Psoas muscle (tissue), 8 donors: ENCODE measurements around the gene NHLRC2. TPM values are rescaled to one million over a fixed set of nuclear protein-coding genes. Genes with fewer than 3 reads are reported as not detected.
"Not testable (repeated sequence)": the region's sequence is repeated elsewhere in the genome, so short reads cannot be mapped to it uniquely, and the experiment has no call there.

Source experiments
- ATAC-seq, 4 donors: fragments of 200-7000 bp; cut with Tn5 transposase; one replicate each; pipeline ENCODE4 v1.9.1; 2020; ENCODE audit warnings: moderate library complexity in 3 of 4, mild to moderate bottlenecking in 2 of 4
- DNase-seq, 2 donors: peaks; one replicate each; pipeline ENCODE4 v3.0.0-alpha.2; 2020
- H3K27ac ChIP-seq: fragments of 200-600 bp; one replicate; pipeline ENCODE4 v1.8.0; 2022
- H3K27me3 ChIP-seq, 3 donors: fragments of 200-600 bp in 1 of 3; one replicate each; pipeline versions ENCODE4 v1.6.1 to v1.8.0; 2013 to 2022; ENCODE audit warnings: low read length in 2 of 3, mild to moderate bottlenecking in 2 of 3, moderate library complexity in 1 of 3; ENCODE audit not compliant: insufficient read depth in 3 of 3
- H3K36me3 ChIP-seq, 2 donors: fragments of 200-600 bp in 1 of 2; one replicate each; pipeline versions ENCODE4 v1.6.1 to v1.8.0; 2013 to 2022; ENCODE audit warnings: low read depth in 1 of 2, mild to moderate bottlenecking in 1 of 2, moderate library complexity in 1 of 2; ENCODE audit not compliant: insufficient read depth in 1 of 2
- H3K4me1 ChIP-seq: fragments of 200-600 bp; one replicate; pipeline ENCODE4 v1.8.0; 2022
- H3K4me3 ChIP-seq: fragments of 200-600 bp; one replicate; pipeline ENCODE4 v1.8.0; 2022; ENCODE audit warnings: mild to moderate bottlenecking
- H3K9me3 ChIP-seq: fragments of 200-600 bp; one replicate; pipeline ENCODE4 v1.8.0; 2022
- CTCF ChIP-seq: fragments of 200-600 bp; IDR thresholded peaks from one replicate; pipeline ENCODE4 v1.8.0; 2022; ENCODE audit warnings: antibody characterized with exemption
- WGBS, 3 donors: extraction: QIAGEN DNeasy Blood & Tissue Kit; methylation state at CpG; one replicate each; pipeline versions ENCODE4 v1.1.6 to v1.1.7; 2013; 5-methylcytosine and 5-hydroxymethylcytosine counted together
- intact Hi-C, 2 donors: fragments of 100-400 bp; cut with DNase I; formaldehyde crosslinking; loops; one replicate each; pipeline versions ENCODE4 v1.11.0 to v1.14.2; 2022
- long read RNA-seq, 2 donors: library from polyadenylated mRNA; unstranded; transcript quantifications; one replicate each; pipeline ENCODE4 v2.0.0, GENCODE V29; 2021
- polyA plus RNA-seq, 3 donors: library from polyadenylated mRNA; stranded (reverse); fragments of 200-250 nt; gene quantifications; one replicate each; pipeline ENCODE4 v1.2.3, GENCODE V29; 2013
- total RNA-seq, 4 donors: library from RNA; stranded (reverse); fragmentation: NEBNext Ultra II Directional in 2 of 4; extraction: Animal tissue kit (Norgen Biotek cat#: 25700) in 2 of 4; gene quantifications; one replicate each; pipeline versions ENCODE4 v1.2.1 to v1.2.4, GENCODE V29; 2021 to 2023
- donor health status: healthy with polysubstance abuse.
- donor health status: DM: no; HTN: no; CAD: no; lungs with moderate emphysema.
- donor health status: Bipolar disorder and iron deficiency.
- donor health status: healthy.
- donor health status: DM: yes; HTN: yes; CAD: no.
- donor health status: DM: no; HTN: no; CAD: no.
- donor health status: DM: no; HTN: no; CAD: no.
- donor health status: DM: yes; HTN: yes; CAD: no.

NHLRC2 gene, protein sequence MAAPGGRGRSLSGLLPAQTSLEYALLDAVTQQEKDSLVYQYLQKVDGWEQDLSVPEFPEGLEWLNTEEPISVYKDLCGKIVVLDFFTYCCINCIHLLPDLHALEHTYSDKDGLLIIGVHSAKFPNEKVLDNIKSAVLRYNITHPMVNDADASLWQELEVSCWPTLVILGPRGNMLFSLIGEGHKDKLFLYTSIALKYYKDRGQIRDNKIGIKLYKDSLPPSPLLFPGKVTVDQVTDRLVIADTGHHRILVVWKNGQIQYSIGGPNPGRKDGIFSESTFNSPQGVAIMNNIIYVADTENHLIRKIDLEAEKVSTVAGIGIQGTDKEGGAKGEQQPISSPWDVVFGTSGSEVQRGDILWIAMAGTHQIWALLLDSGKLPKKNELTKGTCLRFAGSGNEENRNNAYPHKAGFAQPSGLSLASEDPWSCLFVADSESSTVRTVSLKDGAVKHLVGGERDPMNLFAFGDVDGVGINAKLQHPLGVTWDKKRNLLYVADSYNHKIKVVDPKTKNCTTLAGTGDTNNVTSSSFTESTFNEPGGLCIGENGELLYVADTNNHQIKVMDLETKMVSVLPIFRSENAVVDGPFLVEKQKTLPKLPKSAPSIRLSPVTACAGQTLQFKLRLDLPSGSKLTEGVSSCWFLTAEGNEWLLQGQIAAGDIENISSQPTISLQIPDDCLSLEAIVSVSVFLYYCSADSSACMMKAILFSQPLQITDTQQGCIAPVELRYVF
- 10 to 100 TPM; 24.6 to 30.0 (median 27.5) TPM for total RNA-seq
- 1 to 10 TPM; 3.8 to 5.6 (median 4.3) TPM for polyA plus RNA-seq
- long read RNA-seq, donor 1, full-length matches to known transcripts, result 3 of 4 reads
- long read RNA-seq, donor 1, partial matches to known transcripts, result 0 of 4 reads
- long read RNA-seq, donor 1, other reads (novel, unspliced or antisense), result 1 of 4 reads
- long read RNA-seq, donor 2, full-length matches to known transcripts, result 3 of 13 reads
- long read RNA-seq, donor 2, partial matches to known transcripts, result 3 of 13 reads
- long read RNA-seq, donor 2, other reads (novel, unspliced or antisense), result 7 of 13 reads

DNA sequence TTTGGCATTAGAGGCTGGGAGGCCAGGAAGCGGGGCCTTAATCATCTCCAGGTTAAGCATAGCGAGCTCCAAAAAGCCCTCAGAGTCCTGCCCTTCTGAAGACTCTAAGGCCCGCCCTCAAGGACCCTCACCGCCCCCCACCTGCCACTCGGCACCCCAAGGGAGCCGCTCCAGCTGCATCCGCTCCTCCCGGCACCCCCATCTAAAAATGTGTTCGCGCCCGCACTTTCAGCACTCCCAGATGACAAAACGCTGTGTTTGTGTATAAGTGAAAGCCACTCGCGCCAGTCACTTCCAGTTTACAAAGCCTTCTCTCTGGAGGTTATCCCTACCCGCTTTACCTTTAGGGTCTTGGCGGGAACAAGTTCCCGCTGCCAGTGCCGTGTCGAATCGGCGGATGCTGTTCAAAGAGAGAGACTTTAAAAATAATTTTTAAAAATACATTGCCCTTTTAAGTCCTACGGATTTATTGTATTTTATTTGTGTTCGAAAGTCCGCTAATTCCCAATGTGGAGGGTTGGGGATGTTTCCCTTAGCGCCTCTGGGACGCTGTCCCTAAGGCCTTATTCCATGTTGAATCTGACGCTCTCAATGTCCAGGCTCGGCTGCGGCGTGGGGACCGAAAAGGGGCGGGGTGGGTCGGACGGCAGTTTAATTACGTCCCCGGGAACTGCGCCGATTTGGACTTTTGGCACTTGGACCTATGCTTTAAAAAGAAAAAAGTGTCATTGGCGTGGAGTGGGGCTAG, at the start of gene NHLRC2, which contains the start of gene DCLRE1A:
TSS of gene NHLRC2 (plus strand) at position 649 of the 748 bp plus-strand sequence. CDS start 212 bp downstream, outside the sequence.
TSS of gene DCLRE1A (minus strand) at position 70 of the 748 bp plus-strand sequence. CDS start 900 bp downstream, outside the sequence.
- Histone ChIP-seq H3K9me3 (no peaks in the 10 kb centered on the region), H3K4me1 (peaks cover 54% of the 10 kb centered on the region), H3K27me3 (no peaks in the 10 kb centered on the region), H3K27ac (peak within 1 kb of the TSS; percentile 94), H3K4me3 (peak within 1 kb of the TSS; percentile 93), H3K36me3 (peaks cover 0 to 18% of the 10 kb centered on the region in 2 donors)
- intact Hi-C loops, result no loop called here
- 0 to 1% (median 0%) methylated on average over 39 of the region's 39 CpGs for WGBS, 3 donors
- TF ChIP-seq CTCF, result no peak
- ATAC-seq, result peak; percentile 87 to 92 (median 88)
- DNase-seq, result peak; percentile 83 to 88

GRCh38 chr10:113806503-113806902, 48.0 kb upstream of the NHLRC2 start:
- no peak overlapping the region for H3K4me3 ChIP-seq
- no peak for TF ChIP-seq CTCF
- intact Hi-C loops, result no loop called here
- no peaks in the 10 kb centered on the region for H3K9me3 ChIP-seq
- WGBS, 3 donors, result 92 to 97% (median 95%) methylated on average over 4 of the region's 4 CpGs
- no peaks in the 10 kb centered on the region for H3K4me1 ChIP-seq
- DNase-seq (no peak), ATAC-seq (no peak)
- H3K36me3 ChIP-seq, result no peaks in the 10 kb centered on the region
- H3K27me3 ChIP-seq, result no peaks in the 10 kb centered on the region
- no peak overlapping the region for H3K27ac ChIP-seq

GRCh38 chr10:113808168-113808567, 46.3 kb upstream of the NHLRC2 start:
- ATAC-seq, result no peak
- Histone ChIP-seq H3K4me1 (no peaks in the 10 kb centered on the region), H3K4me3 (no peak overlapping the region), H3K36me3 (no peaks in the 10 kb centered on the region), H3K9me3 (no peaks in the 10 kb centered on the region), H3K27ac (no peak overlapping the region), H3K27me3 (no peaks in the 10 kb centered on the region)
- DNase-seq, result no peak
- TF ChIP-seq CTCF, result no peak
- intact Hi-C loops, result no loop called here
- 70 to 85% (median 76%) methylated on average over 3 of the region's 3 CpGs for WGBS, 3 donors

GRCh38 chr10:113814700-113815099, 39.8 kb upstream of the NHLRC2 start:
- ATAC-seq, H3K9me3 ChIP-seq, H3K4me1 ChIP-seq, DNase-seq, H3K36me3 ChIP-seq, H3K27ac ChIP-seq, H3K27me3 ChIP-seq, H3K4me3 ChIP-seq, intact Hi-C loops: not testable (repeated sequence)
- 83 to 85% (median 85%) methylated on average over 1 of the region's 1 CpG for WGBS, 3 donors
